AG04450 (cell line): Measurements from ENCODE around the gene RNF212. TPM values are rescaled to one million over a fixed set of nuclear protein-coding genes. Genes with fewer than 3 reads are reported as not detected.

Experiments used
- CTCF ChIA-PET: fragments of 300-600, 350-600 bp; formaldehyde crosslinking; extraction: SDS; loops from one replicate; lab custom pipeline; 2022; ENCODE audit warnings: antibody characterized with exemption, inconsistent platforms; lab: Charles Lee
- POLR2A ChIA-PET: fragments of 350-600 bp; formaldehyde crosslinking; extraction: SDS; loops from one replicate; lab custom pipeline; 2021; ENCODE audit warnings: antibody characterized with exemption, inconsistent platforms; lab: Yijun Ruan, JAX
- DNase-seq: peaks from one replicate; pipeline ENCODE4 v3.0.0-alpha.2; 2011; ENCODE audit warnings: low read depth, low spot score
- H3K27ac ChIP-seq: one replicate; pipeline ENCODE4 v1.5.1; 2012; ENCODE audit warnings: low read depth, low read length, control low read depth
- H3K27me3 ChIP-seq: one replicate; pipeline ENCODE4 v1.6.0; 2012; ENCODE audit warnings: low read length; ENCODE audit not compliant: control insufficient read depth, insufficient read depth
- H3K4me3 ChIP-seq: 2 replicates; pipeline ENCODE4 v1.5.1; 2011; ENCODE audit warnings: mild to moderate bottlenecking, low read depth, low read length, control low read depth
- H3K9me3 ChIP-seq: 2 replicates; pipeline ENCODE4 v1.5.1; 2012; ENCODE audit warnings: low read length; ENCODE audit not compliant: control insufficient read depth, insufficient read depth
- polyA plus RNA-seq: library from polyadenylated mRNA; depleted of rRNA; stranded (reverse); fragments of >200 nt; gene quantifications from 2 replicates; pipeline ENCODE4 v1.2.3, GENCODE V29; 2011
- TF ChIP-seq, protein P1 (sequence below): IDR thresholded peaks from 2 replicates; pipeline ENCODE4 v1.5.1; 2011; ENCODE audit warnings: low read depth, low read length, control low read depth, inconsistent platforms

Gene RNF212
- polyA plus RNA-seq, 1 experiment, result 0.88 TPM

DNA sequence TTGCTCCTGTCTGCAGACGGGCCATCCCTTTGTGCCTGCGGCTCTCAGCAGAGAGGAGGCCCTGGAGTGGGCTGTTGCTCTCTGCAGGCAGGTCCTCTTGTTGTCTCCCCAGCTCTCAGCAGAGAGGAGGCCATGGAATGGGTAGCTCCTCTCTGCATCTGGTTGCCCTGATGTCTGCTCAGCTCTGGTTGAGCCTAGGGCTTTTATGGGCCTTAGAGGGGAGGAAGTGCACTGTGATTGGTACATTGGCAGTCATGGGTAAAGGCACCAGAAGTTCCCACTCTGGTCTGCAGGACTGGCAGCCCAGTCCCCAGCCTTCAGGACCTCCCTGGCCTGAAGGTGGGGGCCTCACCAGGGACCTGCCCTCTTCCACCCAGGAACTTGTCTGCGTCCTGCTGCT is 37.5 kb upstream of the RNF212 start:
- DNase-seq, result no peak
- H3K27me3 ChIP-seq, result peaks cover 19% of the 10 kb centered on the region
- peaks cover 24% of the 10 kb centered on the region for H3K9me3 ChIP-seq
- ChIA-PET POLR2A (no interaction called here), CTCF (interaction anchor here (1.8 kb wide), 1 partner anchor 20 kb away, joined by 5 read pairs; no protein-coding TSS in a partner anchor)
- H3K27ac ChIP-seq, result no peak overlapping the region
- TF ChIP-seq, protein P1, sequence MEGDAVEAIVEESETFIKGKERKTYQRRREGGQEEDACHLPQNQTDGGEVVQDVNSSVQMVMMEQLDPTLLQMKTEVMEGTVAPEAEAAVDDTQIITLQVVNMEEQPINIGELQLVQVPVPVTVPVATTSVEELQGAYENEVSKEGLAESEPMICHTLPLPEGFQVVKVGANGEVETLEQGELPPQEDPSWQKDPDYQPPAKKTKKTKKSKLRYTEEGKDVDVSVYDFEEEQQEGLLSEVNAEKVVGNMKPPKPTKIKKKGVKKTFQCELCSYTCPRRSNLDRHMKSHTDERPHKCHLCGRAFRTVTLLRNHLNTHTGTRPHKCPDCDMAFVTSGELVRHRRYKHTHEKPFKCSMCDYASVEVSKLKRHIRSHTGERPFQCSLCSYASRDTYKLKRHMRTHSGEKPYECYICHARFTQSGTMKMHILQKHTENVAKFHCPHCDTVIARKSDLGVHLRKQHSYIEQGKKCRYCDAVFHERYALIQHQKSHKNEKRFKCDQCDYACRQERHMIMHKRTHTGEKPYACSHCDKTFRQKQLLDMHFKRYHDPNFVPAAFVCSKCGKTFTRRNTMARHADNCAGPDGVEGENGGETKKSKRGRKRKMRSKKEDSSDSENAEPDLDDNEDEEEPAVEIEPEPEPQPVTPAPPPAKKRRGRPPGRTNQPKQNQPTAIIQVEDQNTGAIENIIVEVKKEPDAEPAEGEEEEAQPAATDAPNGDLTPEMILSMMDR, result no peak
- no peak overlapping the region for H3K4me3 ChIP-seq

DNA sequence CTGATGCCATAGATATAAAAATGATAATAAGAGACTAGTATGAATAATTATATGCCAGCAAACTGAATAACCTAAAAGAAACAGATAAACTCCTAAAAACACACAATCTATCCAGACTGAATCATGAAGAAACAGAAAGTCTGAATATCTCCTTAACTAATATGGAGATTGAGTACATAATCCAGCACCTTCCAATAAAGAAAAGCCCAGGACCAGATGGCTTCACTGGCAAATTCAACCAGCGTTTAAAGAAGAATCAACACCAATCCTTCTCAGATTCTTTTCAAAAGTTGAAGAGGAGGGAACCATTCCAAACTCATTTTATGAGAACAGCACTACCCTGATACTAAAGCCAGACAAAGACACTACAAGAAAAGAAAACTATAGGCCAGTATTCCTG is 26.5 kb upstream of the RNF212 start:
- ChIA-PET POLR2A (no interaction called here), CTCF (interaction anchor here (1.0 kb wide), 1 partner anchor 9 kb away, joined by 3 read pairs; no protein-coding TSS in a partner anchor)
- TF ChIP-seq, protein P1, result no peak
- Histone ChIP-seq H3K27ac (no peak overlapping the region), H3K4me3 (no peak overlapping the region), H3K9me3 (no peaks in the 10 kb centered on the region), H3K27me3 (peaks cover 34% of the 10 kb centered on the region)
- no peak for DNase-seq

DNA sequence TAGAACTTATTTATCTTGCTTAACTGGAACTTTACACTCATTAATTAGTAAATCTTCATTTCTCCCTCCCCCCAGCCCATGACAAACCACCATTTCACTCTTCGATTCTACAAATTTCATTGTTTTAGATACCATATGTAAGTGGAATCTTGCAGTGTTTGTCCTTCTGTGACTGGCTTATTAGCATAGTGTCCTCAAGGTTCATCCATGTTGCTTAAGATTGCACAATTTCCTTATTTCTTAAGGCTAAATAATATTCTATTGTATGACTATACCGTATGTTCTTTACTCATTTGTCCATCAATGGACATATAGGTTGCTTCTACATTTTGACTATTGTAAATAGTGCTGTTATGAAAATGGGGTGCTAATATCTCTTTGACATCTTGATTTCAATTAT is 24.5 kb upstream of the RNF212 start:
- Histone ChIP-seq H3K9me3 (no peaks in the 10 kb centered on the region), H3K27me3 (peaks cover 36% of the 10 kb centered on the region), H3K27ac (no peak overlapping the region), H3K4me3 (no peak overlapping the region)
- no peak for DNase-seq
- TF ChIP-seq, protein P1, result no peak
- ChIA-PET CTCF (interaction anchor here (1.1 to 2.6 kb wide), 3 partner anchors 11 to 130 kb away, joined by 3 to 9 read pairs (median 6); no protein-coding TSS in a partner anchor), POLR2A (interaction anchor here (0.5 to 0.9 kb wide), 3 partner anchors 16 to 209 kb away, joined by 3 to 9 read pairs (median 3); partner anchors contain the start of gene UVSSA)

DNA sequence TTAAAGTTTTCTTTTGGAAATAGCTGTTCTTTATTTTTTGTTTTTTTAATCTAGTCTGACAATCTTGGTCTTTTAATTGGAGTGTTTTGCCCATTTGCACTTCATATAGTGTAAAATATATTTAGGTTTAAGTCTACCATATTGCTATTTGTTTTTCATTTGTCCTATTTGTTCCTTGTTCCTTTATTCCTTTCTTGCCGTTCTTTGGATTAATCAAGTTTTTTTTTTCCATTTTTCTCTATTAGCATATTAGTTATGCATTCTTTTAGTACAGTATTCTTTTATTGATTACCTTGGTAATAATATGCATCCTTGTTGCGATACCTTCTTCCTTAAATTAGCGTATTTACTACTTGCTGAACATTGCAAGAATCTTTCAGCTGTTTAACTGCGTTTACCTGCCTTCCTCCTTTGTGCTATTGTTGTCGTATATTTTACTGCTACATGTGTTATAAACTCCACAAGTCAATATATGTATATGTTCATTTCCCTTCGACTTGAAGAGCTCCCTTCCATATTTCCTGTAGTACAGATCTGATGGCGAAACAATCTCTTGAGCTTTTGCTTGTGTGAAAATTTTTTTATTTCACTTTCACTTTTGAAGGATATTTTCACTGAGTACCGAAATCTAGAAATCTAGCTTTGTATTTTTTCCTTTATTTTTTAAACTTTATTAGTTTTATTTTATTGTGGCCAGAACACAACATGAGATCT is 23.9 kb upstream of the RNF212 start:
- Histone ChIP-seq H3K4me3 (no peak overlapping the region), H3K9me3 (no peaks in the 10 kb centered on the region), H3K27me3 (peaks cover 34% of the 10 kb centered on the region), H3K27ac (no peak overlapping the region)
- ChIA-PET POLR2A (interaction anchor here (0.5 to 0.9 kb wide), 3 partner anchors 16 to 210 kb away, joined by 3 to 9 read pairs (median 3); partner anchors contain the start of gene UVSSA), CTCF (interaction anchor here (1.1 to 2.6 kb wide), 4 partner anchors 10 to 213 kb away, joined by 3 to 9 read pairs (median 4); no protein-coding TSS in a partner anchor)
- TF ChIP-seq, protein P1, result no peak
- DNase-seq, result no peak

DNA sequence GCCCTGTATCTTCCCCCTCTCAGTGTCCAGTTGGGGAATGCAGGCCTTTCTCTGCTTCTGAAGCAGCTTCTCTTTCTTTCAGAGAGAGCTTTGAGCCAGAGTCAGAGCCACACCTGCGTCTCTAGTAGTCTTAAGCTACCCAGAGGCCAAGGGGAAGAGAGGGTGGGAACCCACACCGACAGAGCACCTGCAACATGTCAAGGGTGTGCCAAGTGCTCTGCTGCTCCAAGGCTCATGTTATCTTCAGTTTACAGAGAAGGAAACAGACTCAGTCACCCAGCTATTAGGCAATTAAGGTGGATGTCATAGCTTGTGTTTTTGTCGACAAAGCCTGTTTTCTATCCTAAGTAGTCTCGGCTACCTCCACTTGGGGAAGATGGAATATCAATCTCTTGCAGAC is 22.7 kb upstream of the RNF212 start:
- H3K27me3 ChIP-seq, result peaks cover 31% of the 10 kb centered on the region
- TF ChIP-seq, protein P1, result no peak
- ChIA-PET CTCF (interaction anchor here (0.8 to 2.6 kb wide), 4 partner anchors 9 to 214 kb away, joined by 3 to 6 read pairs (median 3); no protein-coding TSS in a partner anchor), POLR2A (no interaction called here)
- H3K4me3 ChIP-seq, result no peak overlapping the region
- H3K27ac ChIP-seq, result no peak overlapping the region
- no peaks in the 10 kb centered on the region for H3K9me3 ChIP-seq
- no peak for DNase-seq
